Adrenal gland (tissue), 12 donors: ENCODE results near the gene NAPB. TPM values are rescaled to one million over a fixed set of nuclear protein-coding genes. Genes with fewer than 3 reads are reported as not detected.

Experiments used
- DNase-seq, 7 donors: peaks; one replicate each; pipeline ENCODE4 v3.0.0-alpha.2; 2019 to 2020
- H3K27ac ChIP-seq, 5 donors: fragments of 200-600 bp; sonication (generic) in 4 of 5; 1 replicate in 3 of 5; 2 replicates in 2 of 5; pipeline versions ENCODE4 v1.5.1 to v1.8.0; 2016 to 2020; ENCODE audit warnings: mild to moderate bottlenecking in 1 of 5
- H3K27me3 ChIP-seq: fragments of 200-600 bp; 2 replicates; pipeline ENCODE4 v1.8.0; 2021
- H3K36me3 ChIP-seq, 2 donors: fragments of 200-600 bp; replicated peaks in 1 of 2; 1 replicate in 1 of 2; 2 replicates in 1 of 2; pipeline versions ENCODE4 v1.5.1 to v1.8.0; 2018 to 2022
- H3K4me1 ChIP-seq, 2 donors: fragments of 200-600 bp; replicated peaks in 1 of 2; 1 replicate in 1 of 2; 2 replicates in 1 of 2; pipeline versions ENCODE4 v1.5.1 to v1.8.0; 2018 to 2021
- H3K4me3 ChIP-seq, 4 donors: fragments of 200-600 bp; sonication (generic) in 3 of 4; one replicate each; pipeline ENCODE4 v1.5.1; 2016 to 2018
- H3K9me3 ChIP-seq, 3 donors: fragments of 200-600 bp; sonication (generic) in 1 of 3; replicated peaks in 1 of 3; 1 replicate in 2 of 3; 2 replicates in 1 of 3; pipeline versions ENCODE4 v1.5.1 to v1.8.0; 2016 to 2021
- CTCF ChIP-seq, 6 experiments: fragments of 450-650 bp in 4 of 6; fragments of 200-600 bp in 2 of 6; sonication (generic) in 1 of 6; IDR thresholded peaks; 1 replicate in 5 of 6; 2 replicates in 1 of 6; pipeline versions ENCODE4 v1.5.1 to v1.8.0; 2016 to 2021; ENCODE audit warnings: antibody characterized with exemption in 6 of 6, mild to moderate bottlenecking in 2 of 6, moderate library complexity in 1 of 6
- POLR2A ChIP-seq, 2 donors: fragments of 450-650 bp; IDR thresholded peaks; one replicate each; pipeline ENCODE4 v1.6.1; 2017; ENCODE audit warnings: antibody characterized with exemption in 2 of 2, mild to moderate bottlenecking in 2 of 2, moderate library complexity in 1 of 2
- WGBS, 4 donors: extraction: QIAGEN DNeasy Blood & Tissue Kit in 2 of 4; methylation state at CpG; one replicate each; pipeline versions ENCODE4 v1.1.5 to v1.1.7; 2013 to 2017; 5-methylcytosine and 5-hydroxymethylcytosine counted together
- intact Hi-C, 2 donors: fragments of 100-400 bp; cut with DNase I; formaldehyde crosslinking; loops; one replicate each; pipeline versions ENCODE4 v1.14.1 to v1.15.0; 2022 to 2023
- polyA plus RNA-seq, 3 donors: library from polyadenylated mRNA; stranded (reverse); fragments of 200-250 nt in 2 of 3; fragments of 350-450 nt in 1 of 3; fragmentation: Illumina TruSeq in 1 of 3; extraction: RNeasy Lipid Tissue Mini Kit (QIAGEN cat#74804) in 1 of 3; gene quantifications; one replicate each; pipeline ENCODE4 v1.2.3, GENCODE V29; 2013 to 2014
- total RNA-seq, 9 donors: library from RNA; depleted of rRNA in 4 of 9; stranded (reverse); fragments of >200 nt in 4 of 9; fragments of 120-200 nt in 1 of 9; fragmentation: NEBNext Ultra II Directional in 1 of 9; extraction: Animal tissue kit (Norgen Biotek cat#: 25700) in 1 of 9; gene quantifications; one replicate each; pipeline versions ENCODE4 v1.1.0 to v1.2.4, GENCODE V29; 2013 to 2023
- donor health status: healthy with polysubstance abuse.
- donor health status: Bipolar disorder and iron deficiency.
- donor health status: DM: yes; HTN: yes; CAD: no.
- donor health status: DM: no; HTN: no; CAD: no.
- donor health status: DM: no; HTN: no; CAD: no.
- donor health status: DM: yes; HTN: yes; CAD: no.

The NAPB gene
- total and polyA plus RNA-seq, 12 donors: 11.8 to 27.5 (median 20.2) TPM

- Histone ChIP-seq H3K4me3 (peak overlapping the region; percentile 2 to 72 (median 58)), H3K27me3 (no peaks in the 10 kb centered on the region), H3K4me1 (peaks cover 25 to 57% of the 10 kb centered on the region in 2 donors), H3K9me3 (no peaks in the 10 kb centered on the region), H3K36me3 (peaks cover 0 to 15% of the 10 kb centered on the region in 2 donors), H3K27ac (peak overlapping the region; percentile 82 to 100 (median 100))
- WGBS, 4 donors: 3 to 10% (median 5%) methylated on average over 17 to 50 of the region's 50 CpGs
- intact Hi-C loops: loop anchor here (5.0 to 10.0 kb wide), 2 partner anchors 55 to 62 kb away; partner anchors contain the start of gene NAPB (in 1 of the 2)
- peak; percentile 50 to 82 (median 69) for DNase-seq
- TF ChIP-seq CTCF (IDR thresholded peaks at IDR 0.05) (no peak), POLR2A (IDR thresholded peaks at IDR 0.05) (no peak)
Observed at GRCh38 chr20:23362392-23363256, 58.7 kb downstream of the NAPB start.

GRCh38 chr20:23361476-23362391, 59.6 kb downstream of the NAPB start, which contains the start of gene GZF1:
Gene GZF1 (plus strand): TSS chr20:23362182. CDS start chr20:23364384, 2,202 bp downstream.
- peak within 1 kb of the TSS; percentile 2 to 86 (median 58) for H3K4me3 ChIP-seq
- peak within 1 kb of the TSS; percentile 98 to 100 (median 100) for H3K27ac ChIP-seq
- TF ChIP-seq POLR2A (IDR thresholded peaks at IDR 0.05): peak; percentile 98 to 99
- TF ChIP-seq CTCF (IDR thresholded peaks at IDR 0.05): peak in 4 of 6 experiments; percentile 10 to 54 (median 22)
- peaks cover 0 to 15% of the 10 kb centered on the region in 2 donors for H3K36me3 ChIP-seq
- DNase-seq: peak; percentile 97 to 99 (median 99)
- H3K4me1 ChIP-seq: peaks cover 25 to 48% of the 10 kb centered on the region in 2 donors
- intact Hi-C loops: loop anchor here (5.0 to 10.0 kb wide), 2 partner anchors 56 to 63 kb away; partner anchors contain the start of gene NAPB (in 1 of the 2)
- H3K27me3 ChIP-seq: no peaks in the 10 kb centered on the region
- 0 to 1% (median 0%) methylated on average over 2 to 114 of the region's 114 CpGs for WGBS, 4 donors
- no peaks in the 10 kb centered on the region for H3K9me3 ChIP-seq

- H3K4me3 ChIP-seq: peak overlapping the region in 3 of 4 donors; percentile 1 to 86 (median 67)
- peak overlapping the region; percentile 98 to 100 (median 100) for H3K27ac ChIP-seq
- peaks cover 0 to 15% of the 10 kb centered on the region in 2 donors for H3K36me3 ChIP-seq
- peaks cover 20 to 42% of the 10 kb centered on the region in 2 donors for H3K4me1 ChIP-seq
- no peaks in the 10 kb centered on the region for H3K27me3 ChIP-seq
- no peaks in the 10 kb centered on the region for H3K9me3 ChIP-seq
- peak; percentile 54 to 82 (median 74) for DNase-seq
- intact Hi-C loops: loop anchor here (5.0 to 10.0 kb wide), 2 partner anchors 56 to 64 kb away; partner anchors contain the start of gene NAPB (in 1 of the 2)
- 1 to 3% (median 1%) methylated on average over 8 of the region's 8 CpGs for WGBS, 4 donors
- TF ChIP-seq POLR2A (IDR thresholded peaks at IDR 0.05): no peak
- TF ChIP-seq CTCF (IDR thresholded peaks at IDR 0.05): no peak
Observed at GRCh38 chr20:23361119-23361475, 60.2 kb downstream of the NAPB start.
